ENCODE measurements around the gene CPNE6.

CPNE6 gene

GRCh38 chr14:24052656-24053547, 18.5 kb upstream of the CPNE6 start:
- no peak overlapping the region; the same call in 1 of the 2 replicates for H3K4me3 ChIP-seq (ENCODE audit: control insufficient read depth, low read depth, low read length)
- no peak for TF ChIP-seq CTCF (IDR thresholded peaks at IDR 0.05; ENCODE audit: control insufficient read depth, insufficient read depth, low read depth, low read length, missing control alignments)
- no peak for DNase-seq (ENCODE audit: low read depth)

- H3K4me3 ChIP-seq (ENCODE audit: control insufficient read depth, low read depth, low read length) = no peak overlapping the region
- TF ChIP-seq CTCF (IDR thresholded peaks at IDR 0.05; ENCODE audit: control insufficient read depth, insufficient read depth, low read depth, low read length, missing control alignments) = no peak
- DNase-seq (ENCODE audit: low read depth) = no peak
Observed at GRCh38 chr14:24053548-24054323, 17.6 kb upstream of the CPNE6 start.

- no peak for DNase-seq (ENCODE audit: low read depth)
- TF ChIP-seq CTCF (IDR thresholded peaks at IDR 0.05; ENCODE audit: control insufficient read depth, insufficient read depth, low read depth, low read length, missing control alignments) = no peak
- H3K4me3 ChIP-seq (ENCODE audit: control insufficient read depth, low read depth, low read length) = no peak overlapping the region
Observed at GRCh38 chr14:24054324-24054641, 17.1 kb upstream of the CPNE6 start.

- no peak overlapping the region for H3K4me3 ChIP-seq (ENCODE audit: control insufficient read depth, low read depth, low read length)
- no peak for DNase-seq (ENCODE audit: low read depth)
- TF ChIP-seq CTCF (IDR thresholded peaks at IDR 0.05; ENCODE audit: control insufficient read depth, insufficient read depth, low read depth, low read length, missing control alignments) = no peak
Observed at GRCh38 chr14:24054646-24055045, 16.7 kb upstream of the CPNE6 start.

- no peak for TF ChIP-seq CTCF (IDR thresholded peaks at IDR 0.05; ENCODE audit: control insufficient read depth, insufficient read depth, low read depth, low read length, missing control alignments)
- no peak for DNase-seq (ENCODE audit: low read depth)
- no peak overlapping the region for H3K4me3 ChIP-seq (ENCODE audit: control insufficient read depth, low read depth, low read length)
Observed at GRCh38 chr14:24055971-24056799, 15.2 kb upstream of the CPNE6 start.

GRCh38 chr14:24056800-24057184, 14.6 kb upstream of the CPNE6 start:
- TF ChIP-seq CTCF (IDR thresholded peaks at IDR 0.05; ENCODE audit: control insufficient read depth, insufficient read depth, low read depth, low read length, missing control alignments) = no peak
- no peak for DNase-seq (ENCODE audit: low read depth)

More at GRCh38 chr14:24056800-24057184, 14.6 kb upstream of the CPNE6 start:
- no peak overlapping the region for H3K4me3 ChIP-seq (ENCODE audit: control insufficient read depth, low read depth, low read length)

All from AG09309 (cell line).